22Rv1 (cell line): ENCODE results near the gene DNAH9.

Experiments
- H3K27ac ChIP-seq: fragments of 450-650 bp; 2 replicates; pipeline ENCODE4 v1.5.1; 2017
- ZFX ChIP-seq: fragments of 450-650 bp; IDR thresholded peaks from 2 replicates; pipeline ENCODE4 v1.6.1; 2017; ENCODE audit warnings: antibody characterized with exemption, borderline replicate concordance
- TF ChIP-seq, protein P1 (sequence below): fragments of 450-650 bp; IDR thresholded peaks from 2 replicates; pipeline ENCODE4 v1.5.1; 2017; ENCODE audit warnings: mild to moderate bottlenecking

Gene DNAH9

GRCh38 chr17:11900041-11900476 lies 301.8 kb downstream of the DNAH9 start:
- TF ChIP-seq, protein P1, sequence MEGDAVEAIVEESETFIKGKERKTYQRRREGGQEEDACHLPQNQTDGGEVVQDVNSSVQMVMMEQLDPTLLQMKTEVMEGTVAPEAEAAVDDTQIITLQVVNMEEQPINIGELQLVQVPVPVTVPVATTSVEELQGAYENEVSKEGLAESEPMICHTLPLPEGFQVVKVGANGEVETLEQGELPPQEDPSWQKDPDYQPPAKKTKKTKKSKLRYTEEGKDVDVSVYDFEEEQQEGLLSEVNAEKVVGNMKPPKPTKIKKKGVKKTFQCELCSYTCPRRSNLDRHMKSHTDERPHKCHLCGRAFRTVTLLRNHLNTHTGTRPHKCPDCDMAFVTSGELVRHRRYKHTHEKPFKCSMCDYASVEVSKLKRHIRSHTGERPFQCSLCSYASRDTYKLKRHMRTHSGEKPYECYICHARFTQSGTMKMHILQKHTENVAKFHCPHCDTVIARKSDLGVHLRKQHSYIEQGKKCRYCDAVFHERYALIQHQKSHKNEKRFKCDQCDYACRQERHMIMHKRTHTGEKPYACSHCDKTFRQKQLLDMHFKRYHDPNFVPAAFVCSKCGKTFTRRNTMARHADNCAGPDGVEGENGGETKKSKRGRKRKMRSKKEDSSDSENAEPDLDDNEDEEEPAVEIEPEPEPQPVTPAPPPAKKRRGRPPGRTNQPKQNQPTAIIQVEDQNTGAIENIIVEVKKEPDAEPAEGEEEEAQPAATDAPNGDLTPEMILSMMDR, result no peak
- no peak overlapping the region for H3K27ac ChIP-seq

DNA sequence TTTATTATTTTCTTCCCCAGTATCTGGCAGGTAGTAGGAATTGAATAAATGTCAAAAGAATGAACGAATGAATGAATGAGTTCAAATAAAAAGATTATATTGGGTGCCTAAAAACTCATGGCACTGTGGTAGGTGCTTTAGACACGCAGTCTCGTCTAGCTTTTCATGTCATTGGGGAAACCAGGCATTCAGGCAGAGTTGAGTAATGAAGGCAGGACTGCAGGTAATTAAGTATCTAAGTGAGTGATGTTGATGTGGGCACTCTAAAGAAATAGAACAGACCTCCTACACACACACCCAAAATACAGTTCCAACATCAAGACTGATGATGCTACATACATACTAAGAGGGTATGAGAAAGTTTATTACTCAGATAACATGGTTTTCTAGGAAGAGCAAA lies 302.4 kb downstream of the DNAH9 start:
- H3K27ac ChIP-seq, result no peak overlapping the region
- TF ChIP-seq, protein P1, result no peak
- TF ChIP-seq ZFX, result no peak

DNA sequence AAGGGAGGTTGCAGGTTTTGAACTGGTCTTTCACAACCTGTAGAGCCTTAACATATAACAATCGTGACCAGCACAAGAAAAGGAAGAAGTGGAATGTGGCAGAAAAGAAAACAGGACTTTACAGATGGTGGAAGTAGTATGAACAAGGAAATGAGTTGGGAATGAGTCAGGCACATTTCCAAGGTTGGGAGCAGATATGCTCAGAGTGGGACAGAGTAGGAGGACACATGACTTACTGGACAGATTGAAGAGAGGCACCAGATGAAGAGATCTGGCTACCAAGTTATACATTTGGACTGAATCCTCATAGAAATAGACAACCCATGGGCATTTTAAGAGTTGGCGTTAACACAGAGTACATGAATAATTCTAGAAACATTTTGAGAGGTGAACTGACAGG lies 303.7 kb downstream of the DNAH9 start:
- TF ChIP-seq, protein P1, result no peak
- no peak for TF ChIP-seq ZFX
- no peak overlapping the region for H3K27ac ChIP-seq

GRCh38 chr17:11908711-11909146 lies 310.5 kb downstream of the DNAH9 start:
- TF ChIP-seq, protein P1, result no peak
- TF ChIP-seq ZFX, result no peak
- H3K27ac ChIP-seq, result no peak overlapping the region

GRCh38 chr17:11909348-11909747 lies 311.1 kb downstream of the DNAH9 start:
- no peak overlapping the region for H3K27ac ChIP-seq
- no peak for TF ChIP-seq ZFX
- TF ChIP-seq, protein P1, result no peak

DNA sequence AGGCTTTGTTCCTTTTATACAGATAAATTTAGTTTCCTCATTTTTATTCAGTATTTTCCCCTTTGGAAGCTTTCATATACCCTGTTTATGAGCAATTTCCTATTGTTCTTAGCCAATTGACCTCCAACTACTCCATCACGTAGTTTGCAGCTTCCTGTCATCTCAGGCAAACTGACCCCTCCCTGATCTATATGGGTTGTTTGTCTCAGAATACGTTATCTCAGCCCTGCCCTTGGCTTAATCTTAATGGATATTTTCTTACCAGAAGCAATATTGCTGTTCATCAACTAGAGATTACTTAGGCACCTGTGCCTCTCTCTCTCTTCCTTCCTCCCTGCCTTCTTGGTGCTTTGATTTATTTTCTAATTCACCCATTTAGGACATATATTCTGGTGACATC lies 317.8 kb downstream of the DNAH9 start:
- no peak overlapping the region for H3K27ac ChIP-seq
- TF ChIP-seq ZFX, result no peak
- TF ChIP-seq, protein P1, result no peak

GRCh38 chr17:11917415-11917814 lies 319.1 kb downstream of the DNAH9 start:
- H3K27ac ChIP-seq, result no peak overlapping the region
- TF ChIP-seq, protein P1, result no peak
- no peak for TF ChIP-seq ZFX
